ENCODE measurements around the gene INVS. TPM values are rescaled to one million over a fixed set of nuclear protein-coding genes. Genes with fewer than 3 reads are reported as not detected.

Gene INVS
- total and polyA plus RNA-seq, 2 donors, result 5.0 to 11.7 TPM

DNA sequence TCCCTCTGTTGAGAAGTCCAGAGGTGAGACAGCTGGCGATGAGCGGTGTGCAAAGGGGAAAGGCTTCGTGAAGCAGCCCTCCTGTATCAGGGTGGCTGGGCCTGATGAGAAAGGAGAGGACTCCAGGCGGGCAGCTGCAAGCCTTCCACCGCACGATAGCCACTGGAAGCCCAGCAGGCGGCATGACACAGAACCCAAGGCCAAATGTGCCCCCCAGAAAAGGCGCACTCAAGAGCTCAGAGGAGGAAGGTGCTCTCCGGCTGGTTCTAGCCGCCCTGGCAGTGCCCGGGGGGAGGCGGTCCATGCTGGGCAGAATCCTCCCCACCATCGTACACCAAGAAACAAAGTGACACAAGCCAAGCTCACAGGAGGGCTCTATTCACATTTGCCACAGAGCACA lies 193.4 kb downstream of the INVS start:
- H3K27ac ChIP-seq (ENCODE audit: low read depth in 1 of 2, low read length in 1 of 2), result no peak overlapping the region
- H3K9me3 ChIP-seq (ENCODE audit: control insufficient read depth in 2 of 2, insufficient read depth in 1 of 2, low read length in 1 of 2), result no peaks in the 10 kb centered on the region
- WGBS, result 98% methylated on average over 13 of the region's 13 CpGs
- no peak overlapping the region for H3K4me3 ChIP-seq (ENCODE audit: low read length in 2 of 2)
- H3K36me3 ChIP-seq (ENCODE audit: control insufficient read depth in 2 of 2, insufficient read depth in 2 of 2, low read length in 1 of 2), result peaks cover 30 to 51% of the 10 kb centered on the region in 2 donors
- no peaks in the 10 kb centered on the region for H3K4me1 ChIP-seq (ENCODE audit: control insufficient read depth in 2 of 2, insufficient read depth in 2 of 2, low read length in 2 of 2)
- H3K27me3 ChIP-seq (ENCODE audit: control insufficient read depth in 2 of 2, insufficient read depth in 1 of 2, low read length in 1 of 2), result no peaks in the 10 kb centered on the region
- no peak for DNase-seq (ENCODE audit: low read depth in 6 of 9, low spot score in 9 of 9)

DNA sequence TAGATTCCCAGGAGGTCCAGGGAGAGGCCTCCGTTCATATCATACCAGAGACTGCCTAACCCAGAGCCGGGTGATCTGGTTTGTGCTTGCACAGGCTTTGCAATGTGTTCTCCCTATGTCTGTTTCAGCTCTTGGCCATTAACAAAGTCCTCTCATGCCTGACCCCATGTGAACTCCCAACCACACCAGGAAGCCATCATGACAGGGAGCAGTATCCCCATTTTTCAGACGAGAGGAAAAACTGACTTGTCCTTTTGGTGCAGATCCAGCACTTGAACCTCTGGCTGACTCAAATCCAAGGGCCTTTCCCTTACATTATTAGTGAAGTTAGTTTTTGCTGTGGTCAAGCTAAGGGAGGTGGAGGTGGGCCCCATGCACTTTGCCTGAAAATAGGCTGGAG lies 195.3 kb downstream of the INVS start:
- Histone ChIP-seq H3K4me1 (ENCODE audit: control insufficient read depth in 2 of 2, insufficient read depth in 2 of 2, low read length in 2 of 2) (no peaks in the 10 kb centered on the region), H3K27ac (ENCODE audit: low read depth in 1 of 2, low read length in 1 of 2) (no peak overlapping the region), H3K36me3 (ENCODE audit: control insufficient read depth in 2 of 2, insufficient read depth in 2 of 2, low read length in 1 of 2) (peaks cover 29 to 66% of the 10 kb centered on the region in 2 donors), H3K9me3 (ENCODE audit: control insufficient read depth in 2 of 2, insufficient read depth in 1 of 2, low read length in 1 of 2) (no peaks in the 10 kb centered on the region), H3K4me3 (ENCODE audit: low read length in 2 of 2) (no peak overlapping the region), H3K27me3 (ENCODE audit: control insufficient read depth in 2 of 2, insufficient read depth in 1 of 2, low read length in 1 of 2) (no peaks in the 10 kb centered on the region)
- no peak for DNase-seq (ENCODE audit: low read depth in 6 of 9, low spot score in 9 of 9)
- 96% methylated on average over 3 of the region's 3 CpGs for WGBS

DNA sequence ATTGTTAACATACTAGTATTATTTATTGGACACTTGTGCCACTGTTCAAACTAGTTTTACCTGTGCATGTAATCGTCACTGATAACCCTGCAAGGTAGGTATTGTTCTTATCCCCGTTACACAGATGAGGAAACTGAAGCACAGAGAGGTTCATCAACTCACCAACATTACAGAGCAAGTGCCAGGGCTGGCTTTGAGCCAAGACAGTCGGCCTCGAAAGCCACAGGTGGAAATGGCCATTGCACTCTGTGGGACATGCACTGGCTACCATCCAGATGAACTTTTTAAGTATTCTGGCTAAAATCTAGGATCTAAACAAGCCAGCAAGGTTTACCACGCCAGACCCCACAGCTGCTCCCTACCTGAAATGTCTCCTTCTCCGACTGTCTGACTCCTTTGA lies 195.8 kb downstream of the INVS start:
- H3K27ac ChIP-seq (ENCODE audit: low read depth in 1 of 2, low read length in 1 of 2), result no peak overlapping the region
- no peak for DNase-seq (ENCODE audit: low read depth in 6 of 9, low spot score in 9 of 9)
- WGBS, result 86% methylated on average over 6 of the region's 6 CpGs
- peaks cover 29 to 69% of the 10 kb centered on the region in 2 donors for H3K36me3 ChIP-seq (ENCODE audit: control insufficient read depth in 2 of 2, insufficient read depth in 2 of 2, low read length in 1 of 2)
- H3K4me1 ChIP-seq (ENCODE audit: control insufficient read depth in 2 of 2, insufficient read depth in 2 of 2, low read length in 2 of 2), result no peaks in the 10 kb centered on the region
- no peaks in the 10 kb centered on the region for H3K9me3 ChIP-seq (ENCODE audit: control insufficient read depth in 2 of 2, insufficient read depth in 1 of 2, low read length in 1 of 2)
- H3K27me3 ChIP-seq (ENCODE audit: control insufficient read depth in 2 of 2, insufficient read depth in 1 of 2, low read length in 1 of 2), result no peaks in the 10 kb centered on the region
- no peak overlapping the region for H3K4me3 ChIP-seq (ENCODE audit: low read length in 2 of 2)

DNA sequence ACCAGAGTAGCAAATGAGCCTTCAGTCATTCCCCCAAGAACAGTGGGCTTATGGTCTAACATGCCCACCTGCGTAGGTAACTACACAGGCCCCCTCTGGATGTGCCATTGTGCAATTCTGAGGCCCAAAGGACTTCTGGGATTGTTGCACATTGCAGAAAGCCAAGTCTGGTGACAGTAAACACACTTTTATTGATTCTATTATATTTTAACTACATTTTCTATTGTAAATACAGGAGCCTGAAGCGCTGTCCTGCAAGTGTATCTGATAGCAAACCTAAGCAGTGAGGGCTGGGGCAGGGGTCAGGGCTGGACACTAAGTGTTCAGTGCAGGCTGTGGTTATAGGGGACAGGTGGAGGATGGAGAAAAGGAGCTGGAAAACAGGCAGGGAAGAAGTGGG lies 196.2 kb downstream of the INVS start:
- 98% methylated on average over 2 of the region's 2 CpGs for WGBS
- H3K27ac ChIP-seq (ENCODE audit: low read depth in 1 of 2, low read length in 1 of 2), result no peak overlapping the region
- no peak for DNase-seq (ENCODE audit: low read depth in 6 of 9, low spot score in 9 of 9)
- H3K27me3 ChIP-seq (ENCODE audit: control insufficient read depth in 2 of 2, insufficient read depth in 1 of 2, low read length in 1 of 2), result no peaks in the 10 kb centered on the region
- no peak overlapping the region for H3K4me3 ChIP-seq (ENCODE audit: low read length in 2 of 2)
- H3K4me1 ChIP-seq (ENCODE audit: control insufficient read depth in 2 of 2, insufficient read depth in 2 of 2, low read length in 2 of 2), result no peaks in the 10 kb centered on the region
- H3K36me3 ChIP-seq (ENCODE audit: control insufficient read depth in 2 of 2, insufficient read depth in 2 of 2, low read length in 1 of 2), result peaks cover 29 to 71% of the 10 kb centered on the region in 2 donors
- H3K9me3 ChIP-seq (ENCODE audit: control insufficient read depth in 2 of 2, insufficient read depth in 1 of 2, low read length in 1 of 2), result no peaks in the 10 kb centered on the region

DNA sequence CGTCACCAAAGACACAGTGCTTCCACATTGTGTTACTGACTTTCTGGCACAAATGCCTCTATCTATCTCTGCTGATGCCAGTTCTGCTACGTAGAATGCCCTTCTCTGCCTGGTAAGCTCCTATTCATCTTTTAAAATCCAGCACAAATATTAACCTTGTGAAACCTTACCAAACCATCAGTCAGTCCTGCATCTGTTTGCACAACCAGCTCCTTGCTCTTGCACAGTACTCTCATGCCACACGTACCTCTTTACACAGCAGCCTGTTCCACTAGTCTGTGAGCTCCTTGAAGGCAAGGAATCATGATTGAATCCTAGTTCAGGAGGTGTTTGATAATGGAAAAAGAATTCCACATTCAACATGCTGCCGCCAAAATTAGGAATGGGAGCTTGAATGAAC lies 197.4 kb downstream of the INVS start:
- H3K9me3 ChIP-seq (ENCODE audit: control insufficient read depth in 2 of 2, insufficient read depth in 1 of 2, low read length in 1 of 2), result no peaks in the 10 kb centered on the region
- H3K4me1 ChIP-seq (ENCODE audit: control insufficient read depth in 2 of 2, insufficient read depth in 2 of 2, low read length in 2 of 2), result no peaks in the 10 kb centered on the region
- 88% methylated on average over 4 of the region's 4 CpGs for WGBS
- H3K27me3 ChIP-seq (ENCODE audit: control insufficient read depth in 2 of 2, insufficient read depth in 1 of 2, low read length in 1 of 2), result no peaks in the 10 kb centered on the region
- H3K27ac ChIP-seq (ENCODE audit: low read depth in 1 of 2, low read length in 1 of 2), result no peak overlapping the region
- H3K4me3 ChIP-seq (ENCODE audit: low read length in 2 of 2), result no peak overlapping the region
- no peak for DNase-seq (ENCODE audit: low read depth in 6 of 9, low spot score in 9 of 9)
- peaks cover 40 to 80% of the 10 kb centered on the region in 2 donors for H3K36me3 ChIP-seq (ENCODE audit: control insufficient read depth in 2 of 2, insufficient read depth in 2 of 2, low read length in 1 of 2)

DNA sequence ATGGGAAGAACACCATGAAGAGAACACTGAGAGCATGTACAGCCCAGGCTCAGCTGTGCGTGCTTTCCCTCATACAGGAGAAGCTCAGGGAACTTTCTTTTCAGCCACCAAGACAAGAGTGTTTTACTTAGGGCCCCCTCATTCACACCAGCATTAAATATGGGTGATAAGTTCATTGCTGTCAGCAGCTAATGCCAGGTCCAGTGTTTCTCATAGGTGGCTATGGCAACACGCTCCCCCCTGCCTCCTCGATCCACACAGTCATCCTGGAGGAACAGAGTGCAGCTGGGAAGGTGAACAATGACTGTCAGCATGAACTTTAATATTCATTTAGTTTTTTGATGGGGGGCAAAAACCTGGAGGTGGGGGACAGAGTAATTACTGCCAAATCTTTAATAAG lies 199.3 kb downstream of the INVS start:
- H3K4me1 ChIP-seq (ENCODE audit: control insufficient read depth in 2 of 2, insufficient read depth in 2 of 2, low read length in 2 of 2), result no peaks in the 10 kb centered on the region
- WGBS, result 81% methylated on average over 3 of the region's 3 CpGs
- no peaks in the 10 kb centered on the region for H3K9me3 ChIP-seq (ENCODE audit: control insufficient read depth in 2 of 2, insufficient read depth in 1 of 2, low read length in 1 of 2)
- no peak overlapping the region for H3K4me3 ChIP-seq (ENCODE audit: low read length in 2 of 2)
- no peaks in the 10 kb centered on the region for H3K27me3 ChIP-seq (ENCODE audit: control insufficient read depth in 2 of 2, insufficient read depth in 1 of 2, low read length in 1 of 2)
- no peak for DNase-seq (ENCODE audit: low read depth in 6 of 9, low spot score in 9 of 9)
- H3K27ac ChIP-seq (ENCODE audit: low read depth in 1 of 2, low read length in 1 of 2), result no peak overlapping the region
- peaks cover 42 to 79% of the 10 kb centered on the region in 2 donors for H3K36me3 ChIP-seq (ENCODE audit: control insufficient read depth in 2 of 2, insufficient read depth in 2 of 2, low read length in 1 of 2)

DNA sequence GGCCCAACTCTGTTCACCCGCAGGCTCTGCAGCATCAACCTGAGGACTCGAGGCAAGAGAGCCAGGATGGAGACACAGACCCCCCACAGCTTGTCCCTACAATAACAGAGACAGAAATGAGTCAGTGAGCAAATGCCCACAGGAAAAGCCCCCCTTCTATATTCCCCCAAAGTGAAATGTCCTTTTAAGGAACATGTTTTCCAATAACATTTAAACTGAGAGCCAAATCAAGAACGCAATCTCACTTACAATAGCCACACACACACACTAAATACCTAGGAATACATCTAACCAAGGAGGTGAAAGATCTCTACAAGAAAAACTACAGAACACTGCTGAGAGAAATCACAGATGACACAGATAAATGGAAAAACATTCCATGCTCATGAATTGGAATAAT lies 204.7 kb downstream of the INVS start:
- H3K4me1 ChIP-seq (ENCODE audit: control insufficient read depth in 2 of 2, insufficient read depth in 2 of 2, low read length in 2 of 2), result no peaks in the 10 kb centered on the region
- 99% methylated on average over 3 of the region's 3 CpGs for WGBS
- no peaks in the 10 kb centered on the region for H3K9me3 ChIP-seq (ENCODE audit: control insufficient read depth in 2 of 2, insufficient read depth in 1 of 2, low read length in 1 of 2)
- no peak overlapping the region for H3K4me3 ChIP-seq (ENCODE audit: low read length in 2 of 2)
- H3K36me3 ChIP-seq (ENCODE audit: control insufficient read depth in 2 of 2, insufficient read depth in 2 of 2, low read length in 1 of 2), result peaks cover 29 to 82% of the 10 kb centered on the region in 2 donors
- H3K27me3 ChIP-seq (ENCODE audit: control insufficient read depth in 2 of 2, insufficient read depth in 1 of 2, low read length in 1 of 2), result no peaks in the 10 kb centered on the region
- DNase-seq (ENCODE audit: low read depth in 6 of 9, low spot score in 9 of 9), result no peak
- no peak overlapping the region for H3K27ac ChIP-seq (ENCODE audit: low read depth in 1 of 2, low read length in 1 of 2)

DNA sequence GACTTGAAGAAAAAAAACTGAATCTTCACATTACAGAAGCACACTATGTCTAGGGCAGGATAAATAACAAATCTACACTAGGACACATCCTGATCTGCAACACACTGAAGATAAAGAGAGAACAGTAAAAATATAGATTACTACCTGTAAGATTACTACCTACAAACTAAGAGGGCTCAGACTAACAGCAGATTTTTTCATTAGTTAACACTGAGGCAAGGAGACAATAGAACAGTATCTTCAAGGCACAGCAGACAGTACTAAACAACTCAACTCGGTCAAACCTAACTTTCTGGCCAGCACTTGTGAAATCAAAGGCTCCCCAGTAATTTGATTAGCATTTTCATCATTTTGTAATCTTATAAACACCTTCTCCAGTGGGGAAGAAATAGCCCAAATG lies 207.2 kb downstream of the INVS start:
- Histone ChIP-seq H3K27me3 (ENCODE audit: control insufficient read depth in 2 of 2, insufficient read depth in 1 of 2, low read length in 1 of 2) (no peaks in the 10 kb centered on the region), H3K27ac (ENCODE audit: low read depth in 1 of 2, low read length in 1 of 2) (no peak overlapping the region), H3K4me3 (ENCODE audit: low read length in 2 of 2) (no peak overlapping the region), H3K36me3 (ENCODE audit: control insufficient read depth in 2 of 2, insufficient read depth in 2 of 2, low read length in 1 of 2) (peaks cover 30 to 75% of the 10 kb centered on the region in 2 donors), H3K9me3 (ENCODE audit: control insufficient read depth in 2 of 2, insufficient read depth in 1 of 2, low read length in 1 of 2) (no peaks in the 10 kb centered on the region), H3K4me1 (ENCODE audit: control insufficient read depth in 2 of 2, insufficient read depth in 2 of 2, low read length in 2 of 2) (no peaks in the 10 kb centered on the region)
- DNase-seq (ENCODE audit: low read depth in 6 of 9, low spot score in 9 of 9), result no peak
- 100% methylated on average over 1 of the region's 1 CpG for WGBS

DNA sequence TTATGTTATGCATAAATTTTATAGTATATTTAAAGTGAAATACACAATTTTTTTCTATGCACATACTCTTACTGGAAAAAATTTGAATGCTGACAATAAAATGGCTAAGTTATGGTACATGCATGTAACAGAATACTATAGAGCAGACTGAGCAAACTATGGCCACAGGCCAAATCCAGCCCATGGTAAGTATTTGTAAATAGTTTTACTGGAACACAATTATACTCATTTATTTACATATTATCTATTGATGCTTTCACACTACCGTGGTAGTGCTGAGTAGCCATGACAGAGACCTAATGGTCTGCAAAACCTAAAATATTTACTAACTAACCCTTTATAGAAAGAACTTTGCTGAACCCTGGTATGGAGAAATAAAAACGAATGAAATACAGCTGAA lies 208.0 kb downstream of the INVS start:
- no peaks in the 10 kb centered on the region for H3K27me3 ChIP-seq (ENCODE audit: control insufficient read depth in 2 of 2, insufficient read depth in 1 of 2, low read length in 1 of 2)
- DNase-seq (ENCODE audit: low read depth in 6 of 9, low spot score in 9 of 9), result no peak
- H3K4me1 ChIP-seq (ENCODE audit: control insufficient read depth in 2 of 2, insufficient read depth in 2 of 2, low read length in 2 of 2), result no peaks in the 10 kb centered on the region
- no peak overlapping the region for H3K4me3 ChIP-seq (ENCODE audit: low read length in 2 of 2)
- H3K36me3 ChIP-seq (ENCODE audit: control insufficient read depth in 2 of 2, insufficient read depth in 2 of 2, low read length in 1 of 2), result peaks cover 25 to 69% of the 10 kb centered on the region in 2 donors
- H3K9me3 ChIP-seq (ENCODE audit: control insufficient read depth in 2 of 2, insufficient read depth in 1 of 2, low read length in 1 of 2), result no peaks in the 10 kb centered on the region
- WGBS, result 96% methylated on average over 2 of the region's 2 CpGs
- H3K27ac ChIP-seq (ENCODE audit: low read depth in 1 of 2, low read length in 1 of 2), result no peak overlapping the region
